RWPE1 (cell line): Measurements from ENCODE around the gene AUTS2.
A peak's percentile ranks its signal among the peaks of the same experiment; 100 is the strongest.

Experiments used
- CTCF ChIA-PET: fragments of 350-600 bp; sonication (Branson Sonifier 250); formaldehyde crosslinking; extraction: SDS; loops from one replicate; lab custom pipeline; 2021; lab: Yijun Ruan, JAX
- POLR2A ChIA-PET: fragments of 400-600 bp; formaldehyde crosslinking; extraction: SDS; loops from one replicate; lab custom pipeline; 2020; ENCODE audit warnings: antibody characterized with exemption; ENCODE audit not compliant: low non-redundant PET; lab: Yijun Ruan, JAX
- DNase-seq: peaks from one replicate; pipeline ENCODE4 v3.0.0; 2012; ENCODE audit warnings: low spot score
- H3K27ac ChIP-seq: fragments of 450-650 bp; 2 replicates; pipeline ENCODE4 v1.5.1; 2017
- CTCF ChIP-seq: fragments of 450-650 bp; conservative IDR thresholded peaks from 2 replicates; pipeline ENCODE4 v1.5.1; 2017; ENCODE audit warnings: low read depth, mild to moderate bottlenecking

The AUTS2 gene

GRCh38 chr7:70607759-70608158, 1009.5 kb downstream of the AUTS2 start:
- POLR2A ChIA-PET, result no interaction called here
- CTCF ChIA-PET, result no interaction called here
- TF ChIP-seq CTCF, result no peak
- DNase-seq, result no peak
- H3K27ac ChIP-seq, result no peak overlapping the region

- ChIA-PET CTCF (no interaction called here), POLR2A (no interaction called here)
- no peak for DNase-seq
- no peak overlapping the region for H3K27ac ChIP-seq
- no peak for TF ChIP-seq CTCF
These were observed 1010.0 kb downstream of the AUTS2 start for GRCh38 chr7:70608229-70608628.

GRCh38 chr7:70612811-70613210, 1014.5 kb downstream of the AUTS2 start:
- no peak for TF ChIP-seq CTCF
- no peak overlapping the region for H3K27ac ChIP-seq
- no peak for DNase-seq
- ChIA-PET POLR2A (no interaction called here), CTCF (no interaction called here)

- ChIA-PET POLR2A (no interaction called here), CTCF (no interaction called here)
- H3K27ac ChIP-seq, result no peak overlapping the region
- no peak for DNase-seq
- no peak for TF ChIP-seq CTCF
These were observed 1016.2 kb downstream of the AUTS2 start for GRCh38 chr7:70614237-70615045.

GRCh38 chr7:70615066-70615606, 1016.9 kb downstream of the AUTS2 start:
- ChIA-PET CTCF (no interaction called here), POLR2A (no interaction called here)
- peak; percentile 44 for DNase-seq
- TF ChIP-seq CTCF, result no peak
- H3K27ac ChIP-seq, result no peak overlapping the region

GRCh38 chr7:70616211-70616610, 1017.9 kb downstream of the AUTS2 start:
- TF ChIP-seq CTCF, result no peak
- H3K27ac ChIP-seq, result no peak overlapping the region
- DNase-seq, result no peak
- CTCF ChIA-PET, result interaction anchor here (0.6 kb wide), 1 partner anchor 1164 kb away, joined by 3 read pairs; no protein-coding TSS in a partner anchor
- POLR2A ChIA-PET, result no interaction called here
